NCI-H446 treated with DMSO at 0.1 percent for 48 hours (cell line): ENCODE measurements around the gene ADRA1B.

ENCODE experiments used
- DNase-seq: peaks from one replicate; lab custom pipeline; 2025; lab: John Stamatoyannopoulos, UW

Gene ADRA1B

GRCh38 chr5:160020266-160020770, 104.0 kb downstream of the ADRA1B start:
- no peak for DNase-seq

GRCh38 chr5:160020964-160021363, 104.7 kb downstream of the ADRA1B start:
- DNase-seq = no peak

GRCh38 chr5:160021831-160022446, 105.7 kb downstream of the ADRA1B start:
- DNase-seq = peak; percentile 50
